Right lung (tissue), 5 donors: ENCODE measurements around the gene PSMB11. TPM values are rescaled to one million over a fixed set of nuclear protein-coding genes. Genes with fewer than 3 reads are reported as not detected.
"Not testable (repeated sequence)": the region's sequence is repeated elsewhere in the genome, so short reads cannot be mapped to it uniquely, and the experiment has no call there.

ENCODE experiments used
- DNase-seq, 2 donors: peaks; one replicate each; pipeline ENCODE4 v3.0.0-alpha.2; 2013
- polyA plus RNA-seq, 5 donors: library from polyadenylated mRNA; unstranded; fragments of 120-200 nt; gene quantifications; one replicate each; pipeline versions ENCODE4 v1.2.1 to v1.2.3, GENCODE V29; 2013; ENCODE audit warnings: inconsistent platforms in 1 of 5, low replicate concordance in 1 of 5; ENCODE audit not compliant: insufficient read length in 5 of 5, insufficient read depth in 1 of 5

PSMB11 gene
- polyA plus RNA-seq, 5 donors: not detected

GRCh38 chr14:23013054-23013748 lies 28.8 kb upstream of the PSMB11 start:
- DNase-seq: no peak

GRCh38 chr14:23013749-23014054 lies 28.3 kb upstream of the PSMB11 start:
- not testable (repeated sequence) for DNase-seq

- no peak for DNase-seq
Observed at GRCh38 chr14:23015618-23016017, 26.4 kb upstream of the PSMB11 start.

- no peak for DNase-seq
Observed at GRCh38 chr14:23017091-23017490, 24.9 kb upstream of the PSMB11 start.

- no peak for DNase-seq
Observed at GRCh38 chr14:23018107-23018506, 23.9 kb upstream of the PSMB11 start.

GRCh38 chr14:23020143-23021128 lies 21.6 kb upstream of the PSMB11 start:
- DNase-seq: no peak

GRCh38 chr14:23021434-23021833 lies 20.6 kb upstream of the PSMB11 start:
- no peak for DNase-seq

GRCh38 chr14:23021889-23022442 lies 20.0 kb upstream of the PSMB11 start:
- no peak for DNase-seq

- DNase-seq: no peak
Observed at GRCh38 chr14:23023022-23023794, 18.8 kb upstream of the PSMB11 start.

- no peak for DNase-seq
Observed at GRCh38 chr14:23023795-23024152, 18.2 kb upstream of the PSMB11 start.

GRCh38 chr14:23024612-23025075 lies 17.4 kb upstream of the PSMB11 start:
- DNase-seq: no peak

GRCh38 chr14:23025151-23025814 lies 16.7 kb upstream of the PSMB11 start:
- DNase-seq: no peak

GRCh38 chr14:23028799-23029198 lies 13.2 kb upstream of the PSMB11 start:
- DNase-seq: no peak

GRCh38 chr14:23030936-23031335 lies 11.1 kb upstream of the PSMB11 start:
- no peak for DNase-seq

- DNase-seq: no peak
Observed at GRCh38 chr14:23033251-23033727, 8.7 kb upstream of the PSMB11 start.

GRCh38 chr14:23033801-23034497 lies 8.1 kb upstream of the PSMB11 start:
- DNase-seq: no peak

GRCh38 chr14:23034498-23035302 lies 7.3 kb upstream of the PSMB11 start, which contains the start of gene PSMB5:
Gene PSMB5 (minus strand): TSS chr14:23034900. CDS start chr14:23034881, 19 bp downstream.
- DNase-seq: peak; percentile 93

- no peak for DNase-seq
Observed at GRCh38 chr14:23035303-23036144, 6.5 kb upstream of the PSMB11 start.

GRCh38 chr14:23040100-23040499 lies 1.9 kb upstream of the PSMB11 start:
- DNase-seq: no peak
